HCT116 (cell line): ENCODE results near the gene RBMX. TPM values are rescaled to one million over a fixed set of nuclear protein-coding genes. Genes with fewer than 3 reads are reported as not detected.

ENCODE experiments used
- ATAC-seq: fragments of 200-7000 bp; cut with Tn5 transposase; 2 replicates; pipeline ENCODE4 v1.9.1; 2020; ENCODE audit warnings: mild to moderate bottlenecking, moderate library complexity
- BruUV-seq: library from RNA; stranded (reverse); fragments of 400-500 nt; replicated peaks from 2 replicates; lab custom pipeline; 2021; lab: Mats Ljungman, UMichigan
- CTCF ChIA-PET: fragments of 300-600 bp; sonication (Branson Sonifier 250); formaldehyde crosslinking; loops from one replicate; lab custom pipeline; 2021; ENCODE audit warnings: antibody characterized with exemption; lab: Charles Lee
- POLR2A ChIA-PET: fragments of 300-600, 350-600 bp; sonication (Branson Sonifier 250); formaldehyde crosslinking; loops from one replicate; lab custom pipeline; 2021; ENCODE audit warnings: antibody characterized with exemption; lab: Charles Lee
- RAD21 ChIA-PET, 2 experiments: fragments of 300-600 bp; sonication (Branson Sonifier 250); formaldehyde crosslinking; loops; one replicate each; lab custom pipeline; 2023; ENCODE audit warnings: low total read pairs in 2 of 2; ENCODE audit not compliant: uncharacterized antibody in 2 of 2, unreplicated experiment in 2 of 2, low non-redundant PET in 1 of 2; lab: Charles Lee
- DNase-seq: peaks from one replicate; pipeline ENCODE4 v3.0.0-alpha.2; 2010; ENCODE audit warnings: low read depth, low spot score
- H2AFZ ChIP-seq: fragments of 200-600 bp; shearing (Covaris generic), sonication (generic); 2 replicates; pipeline ENCODE4 v1.6.1; 2017; ENCODE audit warnings: low read depth, mixed run types, mixed read lengths, antibody characterized with exemption, low read length; ENCODE audit not compliant: poor library complexity, severe bottlenecking
- H3K27ac ChIP-seq: 2 replicates; pipeline ENCODE4 v1.5.1; 2012; ENCODE audit warnings: low read depth, low read length
- H3K27me3 ChIP-seq: fragments of 200-600 bp; sonication (generic); 2 replicates; pipeline ENCODE4 v1.6.1; 2016; ENCODE audit warnings: mixed run types, low read length, mixed read lengths; ENCODE audit not compliant: insufficient read depth
- H3K36me3 ChIP-seq, 2 experiments: fragments of 200-500 bp in 1 of 2; fragments of 200-600 bp in 1 of 2; sonication (Bioruptor generic) in 1 of 2; sonication (generic) in 1 of 2; 2 replicates each; pipeline versions ENCODE4 v1.5.1 to v1.6.1; 2014 to 2016; ENCODE audit warnings: low read length in 2 of 2, inconsistent platforms in 1 of 2, mixed read lengths in 1 of 2, mixed run types in 1 of 2; ENCODE audit not compliant: insufficient read depth in 2 of 2, control insufficient read depth in 1 of 2
- H3K4me1 ChIP-seq, 2 experiments: fragments of 200-600 bp in 1 of 2; sonication (generic) in 1 of 2; 2 replicates each; pipeline versions ENCODE4 v1.5.1 to v1.6.1; 2012 to 2017; ENCODE audit warnings: low read length in 2 of 2, inconsistent platforms in 1 of 2, mild to moderate bottlenecking in 1 of 2, mixed read lengths in 1 of 2, mixed run types in 1 of 2, moderate library complexity in 1 of 2; ENCODE audit not compliant: insufficient read depth in 2 of 2, control insufficient read depth in 1 of 2
- H3K4me2 ChIP-seq: fragments of 200-600 bp; sonication (generic); 2 replicates; pipeline ENCODE4 v1.6.1; 2017; ENCODE audit warnings: mixed run types, low read length, mixed read lengths
- H3K4me3 ChIP-seq, 2 experiments: fragments of 200-600 bp in 1 of 2; sonication (generic) in 1 of 2; replicated peaks in 1 of 2; 2 replicates each; pipeline ENCODE4 v1.5.1; 2011 to 2016; ENCODE audit warnings: low read length in 2 of 2, control low read depth in 1 of 2, low read depth in 1 of 2, mild to moderate bottlenecking in 1 of 2, mixed read lengths in 1 of 2, mixed run types in 1 of 2
- H3K79me2 ChIP-seq: fragments of 200-600 bp; sonication (generic); 2 replicates; pipeline ENCODE4 v1.6.1; 2017; ENCODE audit warnings: mild to moderate bottlenecking, mixed run types, low read length, moderate library complexity, mixed read lengths; ENCODE audit not compliant: insufficient read depth
- H3K9ac ChIP-seq: fragments of 200-600 bp; sonication (generic); 2 replicates; pipeline ENCODE4 v1.6.1; 2016; ENCODE audit warnings: low read length, mixed read lengths
- H3K9me2 ChIP-seq: fragments of 200-600 bp; sonication (generic), shearing (Covaris generic); 2 replicates; pipeline ENCODE4 v1.6.1; 2017; ENCODE audit warnings: mixed run types, mild to moderate bottlenecking, moderate library complexity; ENCODE audit not compliant: insufficient read depth
- H3K9me3 ChIP-seq, 2 experiments: fragments of 200-500 bp in 1 of 2; fragments of 200-600 bp in 1 of 2; sonication (Bioruptor generic) in 1 of 2; sonication (generic) in 1 of 2; 2 replicates each; pipeline ENCODE4 v1.6.1; 2014 to 2017; ENCODE audit warnings: low read length in 2 of 2, mixed read lengths in 2 of 2, inconsistent platforms in 1 of 2, low read depth in 1 of 2, mild to moderate bottlenecking in 1 of 2, mixed run types in 1 of 2, moderate library complexity in 1 of 2; ENCODE audit not compliant: control insufficient read depth in 1 of 2, insufficient read depth in 1 of 2
- H4K20me1 ChIP-seq: fragments of 200-600 bp; sonication (generic), shearing (Covaris generic); 2 replicates; pipeline ENCODE4 v1.6.1; 2017; ENCODE audit warnings: mixed run types, mild to moderate bottlenecking, moderate library complexity; ENCODE audit not compliant: insufficient read depth
- CEBPB ChIP-seq: IDR thresholded peaks from 2 replicates; pipeline ENCODE4 v1.6.1; 2012; ENCODE audit warnings: low read depth
- EGR1 ChIP-seq: IDR thresholded peaks from 2 replicates; pipeline ENCODE4 v1.6.1; 2012; ENCODE audit warnings: low read depth
- ELF1 ChIP-seq: IDR thresholded peaks from 2 replicates; pipeline ENCODE4 v1.6.1; 2012; ENCODE audit warnings: low read depth, borderline replicate concordance
- EZH2 ChIP-seq: fragments of 200-600 bp; sonication (generic); IDR thresholded peaks from 2 replicates; pipeline ENCODE4 v1.6.1; 2017; ENCODE audit warnings: antibody characterized with exemption, mixed run types
- EZH2phosphoT487 ChIP-seq: fragments of 200-600 bp; IDR thresholded peaks from 2 replicates; pipeline ENCODE4 v1.6.1; 2018; ENCODE audit warnings: antibody characterized with exemption, borderline replicate concordance
- JUND ChIP-seq: IDR thresholded peaks from 2 replicates; pipeline ENCODE4 v1.6.1; 2012
- POLR2AphosphoS5 ChIP-seq: IDR thresholded peaks from 2 replicates; pipeline ENCODE4 v1.6.1; 2011; ENCODE audit warnings: mild to moderate bottlenecking, low read depth, low read length, moderate library complexity
- SP1 ChIP-seq: IDR thresholded peaks from 2 replicates; pipeline ENCODE4 v1.6.1; 2012; ENCODE audit warnings: low read depth
- SRF ChIP-seq: IDR thresholded peaks from 2 replicates; pipeline ENCODE4 v1.6.1; 2012; ENCODE audit warnings: low read depth
- YY1 ChIP-seq: IDR thresholded peaks from 2 replicates; pipeline ENCODE4 v1.6.1; 2011; ENCODE audit warnings: low read length, low read depth, moderate library complexity, mild to moderate bottlenecking; ENCODE audit not compliant: insufficient replicate concordance; ENCODE audit errors: extremely low read depth
- ZFX ChIP-seq: fragments of 450-650 bp; IDR thresholded peaks from 2 replicates; pipeline ENCODE4 v1.6.1; 2017
- intact Hi-C: fragments of 100-400 bp; cut with micrococcal nuclease; formaldehyde crosslinking; loops from 2 replicates; pipeline ENCODE4 v1.10.0; 2022
- total RNA-seq: library from RNA; stranded (reverse); gene quantifications from one replicate; pipeline ENCODE4 v1.2.1, GENCODE V29; 2021; ENCODE audit not compliant: unreplicated experiment
- TF ChIP-seq, protein P1 (sequence below), 3 experiments: fragments of 200-600 bp in 1 of 3; sonication (generic) in 1 of 3; IDR thresholded peaks in 2 of 3; conservative IDR thresholded peaks in 1 of 3; 2 replicates each; pipeline ENCODE4 v1.5.1; 2012 to 2017; ENCODE audit warnings: low read depth in 2 of 3, low read length in 2 of 3, antibody characterized with exemption in 1 of 3, borderline replicate concordance in 1 of 3, control low read depth in 1 of 3, mild to moderate bottlenecking in 1 of 3, mixed read lengths in 1 of 3, mixed run types in 1 of 3, moderate library complexity in 1 of 3; ENCODE audit not compliant: insufficient read depth in 1 of 3
- TF ChIP-seq, protein P2 (sequence below): IDR thresholded peaks from 2 replicates; pipeline ENCODE4 v1.6.1; 2012
- TF ChIP-seq, protein P3 (sequence below): IDR thresholded peaks from 2 replicates; pipeline ENCODE4 v1.6.1; 2012

Gene RBMX
- total RNA-seq, 1 experiment from 2014 or later, result 267 TPM

DNA sequence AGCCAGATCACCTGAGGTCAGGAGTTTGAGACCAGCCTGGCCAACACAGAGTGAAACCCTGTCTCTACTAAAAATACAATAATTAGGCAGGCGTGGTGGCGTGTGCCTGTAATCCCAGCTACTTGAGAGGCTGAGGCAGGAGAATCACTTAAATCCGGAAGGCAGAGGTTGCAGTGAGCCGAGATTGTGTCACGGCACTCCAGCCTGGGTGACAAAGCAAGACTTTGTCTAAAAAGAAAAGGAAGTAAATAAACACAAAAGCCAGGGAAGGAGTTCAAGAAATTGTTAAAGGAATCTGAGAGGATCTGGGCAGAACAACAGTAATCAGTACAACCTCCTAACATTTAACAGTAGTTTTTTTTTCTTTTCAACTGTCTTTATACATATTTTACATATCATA is 51.1 kb downstream of the RBMX start (continued):
- no peak for TF ChIP-seq EGR1
- TF ChIP-seq EZH2, result no peak
- no peak for TF ChIP-seq CEBPB

DNA sequence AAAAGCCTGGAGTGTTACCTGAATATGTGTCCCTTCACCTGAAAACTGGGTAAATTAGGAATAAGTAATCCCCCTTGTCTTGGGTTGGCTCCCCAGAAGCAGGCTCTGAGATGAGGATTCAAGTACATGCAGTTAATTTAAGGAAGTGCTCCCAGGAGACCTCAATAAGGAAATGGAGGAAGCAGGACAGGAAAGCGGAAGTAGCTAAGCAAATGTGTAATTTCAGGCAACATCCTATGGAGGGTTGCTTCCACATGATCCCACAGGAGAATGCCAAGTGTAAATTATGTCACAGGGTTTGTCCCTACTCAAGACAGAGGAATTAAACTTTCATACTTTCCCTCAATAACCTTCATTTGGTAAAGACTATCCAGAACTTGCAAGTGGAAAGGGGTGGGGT is 51.7 kb downstream of the RBMX start:
- Histone ChIP-seq H3K4me1 (no peaks in the 10 kb centered on the region), H2AFZ (no peak overlapping the region), H3K36me3 (no peaks in the 10 kb centered on the region), H3K27me3 (no peaks in the 10 kb centered on the region), H4K20me1 (no peaks in the 10 kb centered on the region), H3K4me2 (no peak overlapping the region), H3K27ac (no peak overlapping the region)
- ATAC-seq, result no peak
- TF ChIP-seq, protein P1, sequence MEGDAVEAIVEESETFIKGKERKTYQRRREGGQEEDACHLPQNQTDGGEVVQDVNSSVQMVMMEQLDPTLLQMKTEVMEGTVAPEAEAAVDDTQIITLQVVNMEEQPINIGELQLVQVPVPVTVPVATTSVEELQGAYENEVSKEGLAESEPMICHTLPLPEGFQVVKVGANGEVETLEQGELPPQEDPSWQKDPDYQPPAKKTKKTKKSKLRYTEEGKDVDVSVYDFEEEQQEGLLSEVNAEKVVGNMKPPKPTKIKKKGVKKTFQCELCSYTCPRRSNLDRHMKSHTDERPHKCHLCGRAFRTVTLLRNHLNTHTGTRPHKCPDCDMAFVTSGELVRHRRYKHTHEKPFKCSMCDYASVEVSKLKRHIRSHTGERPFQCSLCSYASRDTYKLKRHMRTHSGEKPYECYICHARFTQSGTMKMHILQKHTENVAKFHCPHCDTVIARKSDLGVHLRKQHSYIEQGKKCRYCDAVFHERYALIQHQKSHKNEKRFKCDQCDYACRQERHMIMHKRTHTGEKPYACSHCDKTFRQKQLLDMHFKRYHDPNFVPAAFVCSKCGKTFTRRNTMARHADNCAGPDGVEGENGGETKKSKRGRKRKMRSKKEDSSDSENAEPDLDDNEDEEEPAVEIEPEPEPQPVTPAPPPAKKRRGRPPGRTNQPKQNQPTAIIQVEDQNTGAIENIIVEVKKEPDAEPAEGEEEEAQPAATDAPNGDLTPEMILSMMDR (IDR thresholded peaks at IDR 0.05 in 2 of 3, conservative IDR thresholded peaks at IDR 0.05 in 1 of 3; ENCODE audit: borderline replicate concordance in 1 of 3, insufficient read depth in 1 of 3, low read depth in 2 of 3, low read length in 2 of 3), result no peak
- TF ChIP-seq POLR2AphosphoS5 (no peak), ZFX (no peak), YY1 (no peak), SP1 (no peak), EZH2 (no peak), SRF (no peak), ELF1 (no peak), JUND (no peak), EZH2phosphoT487 (no peak)
- TF ChIP-seq, protein P2, sequence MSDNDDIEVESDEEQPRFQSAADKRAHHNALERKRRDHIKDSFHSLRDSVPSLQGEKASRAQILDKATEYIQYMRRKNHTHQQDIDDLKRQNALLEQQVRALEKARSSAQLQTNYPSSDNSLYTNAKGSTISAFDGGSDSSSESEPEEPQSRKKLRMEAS, result no peak
- TF ChIP-seq, protein P3, sequence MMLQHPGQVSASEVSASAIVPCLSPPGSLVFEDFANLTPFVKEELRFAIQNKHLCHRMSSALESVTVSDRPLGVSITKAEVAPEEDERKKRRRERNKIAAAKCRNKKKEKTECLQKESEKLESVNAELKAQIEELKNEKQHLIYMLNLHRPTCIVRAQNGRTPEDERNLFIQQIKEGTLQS, result no peak
- TF ChIP-seq, all 23 proteins: peak for 0
- intact Hi-C loops, result no loop called here
- H3K79me2 ChIP-seq, result no peaks in the 10 kb centered on the region
- DNase-seq, result no peak
- RAD21 ChIA-PET, result no interaction called here
- POLR2A ChIA-PET, result no interaction called here
- H3K9me2 ChIP-seq, result no peaks in the 10 kb centered on the region
- CTCF ChIA-PET, result no interaction called here
- BruUV-seq, result no TSS peak
- no peak overlapping the region for H3K4me3 ChIP-seq
- H3K9ac ChIP-seq, result no peak overlapping the region
- no peaks in the 10 kb centered on the region for H3K9me3 ChIP-seq
